DMS153 treated with DMSO at 0.1 percent for 48 hours (cell line): ENCODE data around the gene STAT6.

ENCODE experiments used
- DNase-seq: peaks from one replicate; lab custom pipeline; 2025; ENCODE audit not compliant: unreplicated experiment; lab: John Stamatoyannopoulos, UW

Gene STAT6

GRCh38 chr12:57103856-57104255 lies 7.3 kb downstream of the STAT6 start:
- DNase-seq: no peak

GRCh38 chr12:57101892-57102695 lies 9.1 kb downstream of the STAT6 start:
- no peak for DNase-seq

- DNase-seq: no peak
Observed at GRCh38 chr12:57099766-57100165, 11.4 kb downstream of the STAT6 start.

- DNase-seq: no peak
Observed at GRCh38 chr12:57099047-57099714, 12.0 kb downstream of the STAT6 start.

- DNase-seq: no peak
Observed at GRCh38 chr12:57098546-57098945, 12.6 kb downstream of the STAT6 start.

GRCh38 chr12:57097554-57097835 lies 13.7 kb downstream of the STAT6 start:
- DNase-seq: no peak

- no peak for DNase-seq
Observed at GRCh38 chr12:57096748-57097553, 14.2 kb downstream of the STAT6 start.

- DNase-seq: peak; percentile 38
Observed at GRCh38 chr12:57096099-57096572, 15.0 kb downstream of the STAT6 start.

- DNase-seq: no peak
Observed at GRCh38 chr12:57095440-57095839, 15.7 kb downstream of the STAT6 start.

- no peak for DNase-seq
Observed at GRCh38 chr12:57094208-57095160, 16.7 kb downstream of the STAT6 start.

- no peak for DNase-seq
Observed at GRCh38 chr12:57093415-57094207, 17.6 kb downstream of the STAT6 start.

- no peak for DNase-seq
Observed at GRCh38 chr12:57092876-57093414, 18.2 kb downstream of the STAT6 start.

GRCh38 chr12:57092529-57092862 lies 18.7 kb downstream of the STAT6 start:
- no peak for DNase-seq

- no peak for DNase-seq
Observed at GRCh38 chr12:57091638-57092528, 19.3 kb downstream of the STAT6 start.

- DNase-seq: no peak
Observed at GRCh38 chr12:57090924-57091637, 20.1 kb downstream of the STAT6 start.

GRCh38 chr12:57090490-57090889 lies 20.7 kb downstream of the STAT6 start:
- no peak for DNase-seq

GRCh38 chr12:57089271-57090245 lies 21.6 kb downstream of the STAT6 start:
- DNase-seq: no peak
